Glomerular visceral epithelial cell (primary cell): ENCODE measurements around the gene SLC4A7.

Experiments used
- DNase-seq: peaks from one replicate; pipeline ENCODE4 v3.0.0-alpha.2; 2016; ENCODE audit errors: extremely low spot score

The SLC4A7 gene

DNA sequence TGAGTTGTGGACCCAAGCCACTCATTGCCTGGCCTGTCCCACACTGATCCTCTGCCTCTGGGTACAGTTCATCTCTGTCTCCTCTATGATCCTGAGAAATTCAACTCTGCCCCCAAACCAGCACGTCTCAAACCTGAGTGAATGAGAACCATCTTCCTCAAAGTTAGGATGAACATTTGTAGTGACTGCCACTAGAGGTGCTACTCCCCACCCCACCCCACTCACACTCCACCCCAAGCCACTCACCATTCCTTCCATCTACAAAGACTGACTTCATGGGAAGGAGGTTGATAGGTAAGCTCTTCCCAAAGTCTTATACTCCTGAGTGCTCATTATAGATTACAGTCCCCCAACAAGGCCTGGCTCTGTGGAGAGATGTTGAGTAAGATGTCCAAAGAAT, 158.8 kb downstream of the SLC4A7 start:
- no peak for DNase-seq

- DNase-seq, result no peak
These were observed 159.5 kb downstream of the SLC4A7 start for GRCh38 chr3:27324686-27325085.

GRCh38 chr3:27323087-27323570, 161.1 kb downstream of the SLC4A7 start:
- DNase-seq, result no peak
